Activated CD8-positive, alpha-beta memory T cell treated with anti-CD3 and anti-CD28 coated beads, Interleukin-2, amount 10 ng/mL, durations not matched to agents 7 days and 5 days (primary cell): ENCODE measurements around the gene RCAN1. TPM values are rescaled to one million over a fixed set of nuclear protein-coding genes. Genes with fewer than 3 reads are reported as not detected.
"Not testable (repeated sequence)": the region's sequence is repeated elsewhere in the genome, so short reads cannot be mapped to it uniquely, and the experiment has no call there.

ENCODE experiments used
- ATAC-seq: fragments of 150-1000 bp; cut with Tn5 transposase; one replicate; pipeline ENCODE4 v1.10.0; 2021; ENCODE audit warnings: moderate library complexity
- CTCF ChIA-PET: fragments of 350-600 bp; sonication (Branson Sonifier 250); formaldehyde crosslinking; loops from one replicate; lab custom pipeline; 2021; ENCODE audit warnings: antibody characterized with exemption; lab: Charles Lee
- DNase-seq: peaks from one replicate; pipeline ENCODE4 v3.0.0-alpha.2; 2020
- H3K27ac Mint-ChIP-seq: one replicate; pipeline ENCODE4 v1.8.0; 2021; ENCODE audit warnings: mild to moderate bottlenecking, mixed read lengths
- H3K27me3 Mint-ChIP-seq: one replicate; pipeline ENCODE4 v1.8.0; 2021; ENCODE audit warnings: mixed read lengths
- H3K36me3 Mint-ChIP-seq: one replicate; pipeline ENCODE4 v1.8.0; 2021; ENCODE audit warnings: mild to moderate bottlenecking, mixed read lengths
- H3K4me1 Mint-ChIP-seq: one replicate; pipeline ENCODE4 v1.8.0; 2021; ENCODE audit warnings: mixed read lengths
- H3K4me3 Mint-ChIP-seq: one replicate; pipeline ENCODE4 v1.8.0; 2021; ENCODE audit warnings: mild to moderate bottlenecking, moderate library complexity, mixed read lengths
- H3K9me3 Mint-ChIP-seq: one replicate; pipeline ENCODE4 v1.8.0; 2022; ENCODE audit warnings: low read depth, mixed read lengths
- total RNA-seq, 2 experiments: library from RNA; stranded (reverse); gene quantifications; one replicate each; pipeline ENCODE4 v1.2.3, GENCODE V29; 2021

The RCAN1 gene
- total RNA-seq, 2 experiments from 2014 or later, result 6.5 to 13.6 TPM

DNA sequence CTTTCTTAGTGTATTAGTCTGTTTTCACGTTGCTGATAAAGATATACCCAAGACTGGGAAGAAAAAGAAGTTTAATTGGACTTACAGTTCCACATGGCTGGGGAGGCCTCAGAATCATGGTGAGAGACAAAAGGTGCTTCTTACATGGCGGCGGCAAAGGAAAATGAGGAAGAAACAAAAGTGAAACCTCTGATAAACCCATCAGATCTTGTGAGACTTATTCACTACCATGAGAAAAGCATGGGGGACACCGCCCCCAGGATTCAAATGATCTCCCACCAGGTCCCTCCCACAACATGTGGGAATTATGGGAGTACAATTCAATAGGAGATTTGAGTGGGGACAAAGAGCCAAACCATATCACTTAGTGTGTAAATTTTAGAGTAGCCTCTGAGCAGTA lies 46.1 kb downstream of the RCAN1 start:
- H3K9me3 Mint-ChIP-seq, ATAC-seq, H3K27me3 Mint-ChIP-seq, H3K4me1 Mint-ChIP-seq, H3K36me3 Mint-ChIP-seq, CTCF ChIA-PET, H3K27ac Mint-ChIP-seq, DNase-seq, H3K4me3 Mint-ChIP-seq: not testable (repeated sequence)

DNA sequence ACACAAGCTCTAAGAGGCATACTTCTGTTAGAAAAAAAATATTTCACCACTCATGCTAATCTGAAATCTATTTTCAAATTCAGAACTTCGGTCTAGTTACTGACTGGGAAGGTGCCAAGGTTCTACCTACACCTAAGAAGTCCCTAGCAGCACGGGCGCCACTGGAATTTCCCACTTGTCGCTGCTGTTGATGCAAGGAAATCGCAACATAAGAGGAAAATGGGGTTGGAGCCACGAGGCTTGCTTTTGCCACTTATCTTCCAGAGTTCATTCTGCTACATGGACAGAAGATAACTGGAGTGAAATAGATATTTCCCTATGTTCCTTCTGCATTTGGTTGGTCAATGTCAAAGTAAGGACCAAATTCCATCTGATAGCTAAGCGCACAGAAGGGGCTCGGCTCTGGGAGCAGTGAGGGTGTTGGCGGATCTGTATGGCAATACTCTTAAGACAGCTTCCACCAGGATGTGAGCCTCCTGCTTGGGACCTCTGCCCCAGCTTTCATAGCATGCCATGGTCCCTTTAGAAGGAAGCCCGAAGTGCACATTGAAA lies 47.2 kb downstream of the RCAN1 start:
- Mint-ChIP-seq H3K4me3 (no peak overlapping the region), H3K27ac (no peak overlapping the region), H3K27me3 (no peaks in the 10 kb centered on the region), H3K9me3 (peaks cover 2% of the 10 kb centered on the region), H3K36me3 (peaks cover 2% of the 10 kb centered on the region), H3K4me1 (no peaks in the 10 kb centered on the region)
- DNase-seq (no peak), ATAC-seq (no peak)
- CTCF ChIA-PET, result interaction anchor here (1.6 kb wide), 1 partner anchor 35 kb away, joined by 4 read pairs; no protein-coding TSS in a partner anchor

- Mint-ChIP-seq H3K27ac (no peak overlapping the region), H3K4me1 (no peaks in the 10 kb centered on the region), H3K27me3 (no peaks in the 10 kb centered on the region), H3K9me3 (no peaks in the 10 kb centered on the region), H3K36me3 (no peaks in the 10 kb centered on the region), H3K4me3 (no peak overlapping the region)
- CTCF ChIA-PET, result no interaction called here
- ATAC-seq (no peak), DNase-seq (no peak)
These were observed 49.7 kb downstream of the RCAN1 start for GRCh38 chr21:34565238-34565637.

DNA sequence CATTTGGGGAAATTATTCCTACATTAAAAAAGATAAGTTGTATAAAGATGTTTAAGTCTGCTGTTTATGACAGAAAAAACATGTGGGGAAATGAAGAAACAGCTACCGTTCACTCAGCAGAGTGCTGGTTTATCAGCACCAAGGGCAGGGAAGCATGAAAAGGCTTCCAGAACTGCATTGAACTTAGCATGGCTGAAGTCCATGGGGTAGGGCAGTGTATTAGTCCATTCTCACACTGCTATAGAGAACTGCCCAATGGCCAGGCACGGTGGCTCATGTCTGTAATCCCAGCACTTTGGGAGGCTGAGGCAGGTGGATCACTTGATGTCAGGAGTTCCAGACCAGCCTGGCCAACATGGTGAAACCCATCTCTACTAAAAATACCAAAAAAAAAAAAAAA lies 51.5 kb downstream of the RCAN1 start:
- H3K4me3 Mint-ChIP-seq, H3K27me3 Mint-ChIP-seq, DNase-seq, H3K27ac Mint-ChIP-seq, CTCF ChIA-PET, H3K9me3 Mint-ChIP-seq, ATAC-seq, H3K4me1 Mint-ChIP-seq, H3K36me3 Mint-ChIP-seq: not testable (repeated sequence)

- H3K4me3 Mint-ChIP-seq, result no peak overlapping the region
- no peak overlapping the region for H3K27ac Mint-ChIP-seq
- DNase-seq (no peak), ATAC-seq (no peak)
- H3K27me3 Mint-ChIP-seq, result no peaks in the 10 kb centered on the region
- CTCF ChIA-PET, result no interaction called here
- H3K36me3 Mint-ChIP-seq, result no peaks in the 10 kb centered on the region
- no peaks in the 10 kb centered on the region for H3K4me1 Mint-ChIP-seq
- H3K9me3 Mint-ChIP-seq, result no peaks in the 10 kb centered on the region
These were observed 53.1 kb downstream of the RCAN1 start for GRCh38 chr21:34561806-34562205.

GRCh38 chr21:34560609-34561008 lies 54.3 kb downstream of the RCAN1 start:
- CTCF ChIA-PET, result no interaction called here
- Mint-ChIP-seq H3K36me3 (no peaks in the 10 kb centered on the region), H3K4me1 (no peaks in the 10 kb centered on the region), H3K27ac (no peak overlapping the region), H3K9me3 (no peaks in the 10 kb centered on the region), H3K27me3 (no peaks in the 10 kb centered on the region), H3K4me3 (no peak overlapping the region)
- no peak for ATAC-seq
- no peak for DNase-seq

DNA sequence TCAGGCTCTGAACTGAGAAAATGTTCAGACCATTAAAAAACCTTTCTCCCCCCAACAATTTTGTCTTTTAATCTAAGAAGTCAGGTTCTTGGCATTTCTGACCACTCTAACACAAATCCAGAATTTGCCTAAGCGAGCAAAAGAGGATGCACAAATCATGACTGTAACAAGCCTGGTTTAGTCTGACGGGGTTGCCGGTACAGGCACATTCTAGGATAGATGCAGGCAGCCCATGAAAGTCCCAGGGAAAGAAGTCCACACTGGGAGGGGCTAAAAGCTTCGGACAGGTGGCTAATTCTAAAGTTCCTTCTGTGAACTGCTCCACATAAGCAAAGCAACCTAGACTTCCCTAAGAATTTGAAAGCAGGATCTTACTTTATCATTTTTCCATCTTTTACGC lies 54.9 kb downstream of the RCAN1 start:
- ATAC-seq (no peak), DNase-seq (no peak)
- CTCF ChIA-PET, result no interaction called here
- Mint-ChIP-seq H3K36me3 (peaks cover 1% of the 10 kb centered on the region), H3K27ac (no peak overlapping the region), H3K4me3 (no peak overlapping the region), H3K27me3 (no peaks in the 10 kb centered on the region), H3K9me3 (peaks cover 5% of the 10 kb centered on the region), H3K4me1 (no peaks in the 10 kb centered on the region)

DNA sequence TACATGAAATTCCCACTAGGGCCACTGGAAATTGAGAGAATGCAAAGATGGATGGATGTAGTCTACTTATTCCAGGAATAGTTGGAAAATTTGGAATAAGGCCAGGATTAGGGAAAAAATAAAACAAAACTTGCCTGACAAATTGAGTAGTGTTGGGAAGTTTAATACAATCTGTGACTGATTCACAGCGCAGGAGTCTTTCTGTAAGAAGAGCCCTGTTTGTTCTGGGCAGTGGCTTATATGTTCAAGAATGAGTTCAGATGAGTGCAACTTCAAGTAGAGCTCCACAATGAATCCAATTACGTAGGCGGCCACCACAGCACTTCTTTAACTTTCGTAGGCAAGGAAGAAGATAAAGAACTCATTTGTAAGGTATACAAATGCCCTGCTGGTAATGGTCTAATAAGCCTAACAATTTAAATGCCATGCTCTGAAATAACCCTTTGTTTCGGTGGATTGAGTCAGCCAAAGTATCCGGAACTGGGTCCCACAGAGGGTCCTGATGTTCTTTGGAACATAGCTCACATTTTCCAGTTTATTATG lies 55.8 kb downstream of the RCAN1 start:
- Mint-ChIP-seq H3K27ac (no peak overlapping the region), H3K4me3 (no peak overlapping the region), H3K4me1 (no peaks in the 10 kb centered on the region), H3K36me3 (peaks cover 1% of the 10 kb centered on the region), H3K27me3 (no peaks in the 10 kb centered on the region), H3K9me3 (peaks cover 6% of the 10 kb centered on the region)
- DNase-seq, result no peak
- ATAC-seq, result no peak
- CTCF ChIA-PET, result no interaction called here

- no peak for ATAC-seq
- Mint-ChIP-seq H3K27ac (no peak overlapping the region), H3K4me1 (no peaks in the 10 kb centered on the region), H3K4me3 (no peak overlapping the region), H3K27me3 (no peaks in the 10 kb centered on the region), H3K36me3 (peaks cover 1% of the 10 kb centered on the region), H3K9me3 (peaks cover 6% of the 10 kb centered on the region)
- no peak for DNase-seq
- CTCF ChIA-PET, result no interaction called here
These were observed 56.7 kb downstream of the RCAN1 start for GRCh38 chr21:34558166-34558565.

GRCh38 chr21:34557261-34557660 lies 57.7 kb downstream of the RCAN1 start:
- DNase-seq, result no peak
- Mint-ChIP-seq H3K4me1 (no peaks in the 10 kb centered on the region), H3K27ac (no peak overlapping the region), H3K4me3 (no peak overlapping the region), H3K27me3 (no peaks in the 10 kb centered on the region), H3K9me3 (peaks cover 6% of the 10 kb centered on the region), H3K36me3 (peaks cover 1% of the 10 kb centered on the region)
- ATAC-seq, result no peak
- CTCF ChIA-PET, result no interaction called here

- ATAC-seq, H3K27ac Mint-ChIP-seq, CTCF ChIA-PET: not testable (repeated sequence)
These were observed 60.2 kb downstream of the RCAN1 start for GRCh38 chr21:34554670-34555069.

DNA sequence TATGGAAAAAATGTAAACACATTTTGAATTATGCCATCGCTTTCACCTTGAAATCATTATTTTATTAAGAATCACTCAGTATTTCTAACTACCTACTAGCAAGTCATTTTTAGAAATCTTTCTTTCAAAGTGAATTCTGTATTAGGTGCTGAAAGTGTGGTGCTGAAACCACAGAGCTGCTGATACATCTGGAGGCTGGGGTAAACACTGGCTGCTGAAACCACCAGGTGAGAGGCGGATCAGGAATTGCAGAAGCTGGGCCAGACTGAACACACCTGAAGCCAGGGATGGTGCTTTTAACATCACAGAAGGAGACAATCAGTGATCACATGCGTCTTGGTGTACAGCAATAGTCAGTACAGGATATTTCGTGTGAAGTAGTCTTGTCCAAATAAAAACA lies 60.7 kb downstream of the RCAN1 start:
- Mint-ChIP-seq H3K4me1 (no peaks in the 10 kb centered on the region), H3K9me3 (peaks cover 6% of the 10 kb centered on the region), H3K36me3 (peaks cover 1% of the 10 kb centered on the region), H3K27me3 (no peaks in the 10 kb centered on the region), H3K4me3 (no peak overlapping the region), H3K27ac (no peak overlapping the region)
- ATAC-seq (no peak), DNase-seq (no peak)
- CTCF ChIA-PET, result no interaction called here

More at GRCh38 chr21:34554670-34555069, 60.2 kb downstream of the RCAN1 start:
- H3K36me3 Mint-ChIP-seq, H3K27me3 Mint-ChIP-seq, H3K9me3 Mint-ChIP-seq, H3K4me3 Mint-ChIP-seq, H3K4me1 Mint-ChIP-seq, DNase-seq: not testable (repeated sequence)

DNA sequence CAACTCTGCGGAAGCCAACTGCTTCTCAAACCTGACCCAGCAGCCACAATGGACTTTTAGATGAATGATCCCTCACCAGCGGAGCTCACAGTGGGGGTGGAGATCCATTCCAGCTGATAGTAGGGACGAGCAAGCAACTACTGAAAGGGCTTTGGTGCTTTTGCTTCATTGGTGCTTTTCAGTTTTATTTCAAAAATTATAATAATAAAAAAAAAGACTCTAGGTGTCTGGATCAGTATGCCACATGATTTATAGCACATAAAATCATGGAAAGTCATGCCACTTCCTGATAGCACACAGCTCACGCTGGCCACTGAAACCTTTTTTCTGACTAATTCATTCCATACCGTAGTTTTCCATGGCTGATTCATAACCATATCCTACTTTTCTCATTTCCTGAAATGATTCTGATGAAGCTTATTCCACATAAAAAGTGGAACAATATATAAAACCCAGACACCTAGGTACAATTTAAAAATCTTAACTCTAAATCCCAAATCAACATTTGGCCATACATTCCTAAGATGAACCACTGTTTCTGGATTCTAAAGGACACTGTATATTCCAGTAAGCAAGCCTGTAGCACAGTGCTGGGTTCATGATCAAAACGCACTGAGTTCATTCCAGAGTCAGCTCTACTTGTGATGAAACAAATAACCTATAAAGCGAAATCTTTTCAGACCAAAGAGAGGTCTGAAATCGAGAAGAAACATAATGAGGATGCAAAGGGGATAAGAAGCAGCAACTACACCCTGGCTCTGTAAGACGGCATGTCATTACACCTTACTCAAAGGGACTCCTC lies 61.6 kb downstream of the RCAN1 start:
- Mint-ChIP-seq H3K36me3 (peaks cover 1% of the 10 kb centered on the region), H3K9me3 (peaks cover 6% of the 10 kb centered on the region), H3K4me1 (peaks cover 2% of the 10 kb centered on the region), H3K27me3 (no peaks in the 10 kb centered on the region), H3K4me3 (no peak overlapping the region), H3K27ac (no peak overlapping the region)
- ATAC-seq (no peak), DNase-seq (no peak)
- CTCF ChIA-PET, result no interaction called here
